SIG-M5 treated with dmso at 0.1 percent for 504 hours (cell line): ENCODE measurements around the gene SCIN.
"Not testable (repeated sequence)": the region's sequence is repeated elsewhere in the genome, so short reads cannot be mapped to it uniquely, and the experiment has no call there.

Experiments
- DNase-seq: peaks from one replicate; lab custom pipeline; 2025; ENCODE audit not compliant: unreplicated experiment; lab: John Stamatoyannopoulos, UW

Gene SCIN

GRCh38 chr7:12570534-12571461 is at the start of gene SCIN:
TSS of gene SCIN (plus strand) at chr7:12570720. CDS start at chr7:12570787, 67 bp downstream.
- DNase-seq, result peak; percentile 28

DNA sequence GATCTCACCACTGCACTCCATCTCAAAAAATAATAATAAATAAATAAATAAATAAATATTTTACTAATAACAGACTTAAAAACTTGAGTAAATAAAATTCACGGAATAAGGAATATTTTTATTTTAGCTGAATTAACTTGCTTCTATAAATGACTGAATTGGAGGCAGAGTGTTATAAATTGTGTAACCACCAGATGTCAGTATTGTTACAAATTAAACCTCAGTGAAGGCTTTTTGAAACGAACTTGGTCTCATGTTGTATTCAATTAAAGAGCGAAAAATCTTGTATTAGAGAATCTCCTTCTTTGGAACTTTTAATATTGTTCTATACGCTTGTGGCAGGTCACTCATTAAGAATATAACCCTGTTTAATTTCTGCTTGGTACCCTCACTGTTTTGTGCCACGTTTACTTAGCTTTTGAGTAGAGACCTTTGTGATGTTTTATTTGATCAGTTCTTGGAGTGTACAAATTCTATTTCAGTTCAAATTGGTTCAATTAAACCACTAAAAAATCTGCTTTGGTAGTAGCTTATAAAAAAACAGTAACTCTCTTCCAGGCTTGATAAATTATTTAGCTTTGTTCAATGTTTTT is 45.6 kb upstream of the SCIN start:
- peak; percentile 65 for DNase-seq

DNA sequence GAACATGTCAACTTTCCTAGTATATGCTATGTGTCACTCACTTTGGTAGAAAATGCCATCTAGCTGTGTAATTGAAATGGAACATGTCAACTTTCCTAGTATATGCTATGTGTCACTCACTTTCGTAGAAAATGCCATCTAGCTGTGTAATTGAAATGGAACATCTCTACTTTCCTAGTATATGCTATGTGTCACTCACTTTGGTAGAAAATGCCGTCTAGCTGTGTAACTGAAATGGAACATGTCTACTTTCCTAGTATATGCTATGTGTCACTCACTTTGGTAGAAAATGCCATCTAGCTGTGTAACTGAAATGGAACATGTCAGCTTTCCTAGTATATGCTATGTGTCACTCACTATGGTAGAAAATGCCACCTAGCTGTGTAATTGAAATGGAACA is 43.8 kb upstream of the SCIN start:
- not testable (repeated sequence) for DNase-seq

DNA sequence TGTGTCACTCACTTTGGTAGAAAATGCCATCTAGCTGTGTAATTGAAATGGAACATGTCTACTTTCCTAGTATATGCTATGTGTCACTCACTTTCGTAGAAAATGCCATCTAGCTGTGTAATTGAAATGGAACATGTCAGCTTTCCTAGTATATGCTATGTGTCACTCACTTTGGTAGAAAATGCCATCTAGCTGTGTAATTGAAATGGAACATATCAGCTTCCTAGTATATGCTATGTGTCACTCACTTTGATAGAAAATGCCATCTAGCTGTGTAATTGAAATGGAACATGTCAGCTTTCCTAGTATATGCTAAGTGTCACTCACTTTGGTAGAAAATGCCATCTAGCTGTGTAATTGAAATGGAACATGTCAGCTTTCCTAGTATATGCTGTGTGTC is 42.9 kb upstream of the SCIN start:
- DNase-seq, result not testable (repeated sequence)

GRCh38 chr7:12529971-12530710 is 40.4 kb upstream of the SCIN start:
- DNase-seq, result no peak

DNA sequence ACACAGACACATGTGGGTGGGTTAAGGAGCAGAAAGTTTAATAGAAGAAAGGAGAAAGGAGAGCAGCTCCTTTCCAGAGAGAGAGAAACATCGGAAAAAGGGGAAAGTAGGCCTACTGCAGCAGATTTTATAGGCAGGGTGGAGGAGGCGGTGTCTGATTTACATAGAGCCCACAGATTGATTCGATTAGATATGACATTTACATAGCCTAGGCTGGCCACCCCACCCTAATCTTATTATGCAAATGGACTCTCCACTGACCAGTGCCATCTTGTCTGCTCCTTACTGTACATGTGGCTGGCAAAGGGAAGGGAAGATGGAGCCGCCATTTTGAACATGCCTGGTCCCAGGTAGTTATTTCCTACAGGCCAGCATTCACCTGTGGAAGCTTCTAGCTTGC is 38.7 kb upstream of the SCIN start:
- no peak for DNase-seq

- DNase-seq, result no peak
Measured at GRCh38 chr7:12534046-12534445, 36.5 kb upstream of the SCIN start.

DNA sequence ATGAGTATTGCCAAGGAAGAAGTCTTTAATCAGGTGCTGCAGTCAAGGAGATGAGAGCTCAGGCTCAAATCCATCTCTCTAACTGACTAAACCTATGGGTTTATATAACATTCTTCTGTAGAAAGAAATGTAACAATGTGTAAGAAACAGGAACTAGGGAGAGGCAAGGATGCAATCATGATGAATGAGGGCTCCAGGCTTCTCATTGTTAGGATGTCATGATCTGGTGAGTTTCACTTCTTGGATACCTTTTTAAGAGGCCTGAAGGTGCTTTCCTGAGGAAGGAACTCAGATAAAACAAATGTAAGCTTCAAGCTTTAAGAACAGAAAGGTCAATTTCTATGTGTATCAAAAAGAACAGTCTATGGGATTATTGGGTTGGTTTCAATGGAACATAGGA is 30.8 kb upstream of the SCIN start:
- peak; percentile 3 for DNase-seq

DNA sequence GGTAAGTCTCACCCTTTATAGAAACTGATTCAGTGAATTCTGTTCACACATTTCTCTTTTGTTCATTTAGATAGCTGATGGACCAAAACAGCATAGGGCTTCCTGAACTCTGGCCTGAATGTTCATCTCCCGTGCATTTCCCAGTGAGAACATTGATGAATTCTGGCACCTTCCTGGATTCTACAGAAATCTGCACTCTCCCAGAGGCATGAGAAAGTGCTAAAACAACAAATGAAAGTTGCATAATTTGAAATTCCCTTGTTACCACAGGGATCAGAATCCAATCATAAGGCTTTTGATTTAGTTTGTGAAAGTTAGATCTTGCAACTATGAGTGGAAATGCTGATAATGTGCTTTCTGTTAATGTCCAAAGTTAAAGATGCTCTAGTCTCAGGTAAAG is 29.7 kb upstream of the SCIN start:
- no peak for DNase-seq

GRCh38 chr7:12543586-12543985 is 26.9 kb upstream of the SCIN start:
- DNase-seq, result no peak

DNA sequence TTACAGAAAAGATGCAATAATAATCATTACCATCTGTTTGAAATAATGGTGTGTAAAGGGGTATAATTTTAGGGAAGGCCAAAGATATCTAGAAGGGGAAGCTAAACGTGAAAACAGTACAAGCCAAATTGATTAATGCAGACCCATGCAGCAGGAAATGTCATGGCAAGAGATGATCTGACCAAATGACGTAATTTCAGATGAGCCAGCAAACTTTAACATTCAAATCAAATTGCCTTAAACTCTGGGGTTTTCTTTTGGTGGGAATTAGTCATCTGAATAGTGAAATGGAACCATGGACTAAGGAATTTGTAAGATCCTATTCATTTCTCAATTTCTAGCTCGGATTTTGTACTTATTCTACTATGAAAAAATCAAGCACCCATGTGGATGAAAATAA is 21.4 kb upstream of the SCIN start:
- DNase-seq, result peak; percentile 26

- no peak for DNase-seq
Measured at GRCh38 chr7:12550956-12551355, 19.6 kb upstream of the SCIN start.

DNA sequence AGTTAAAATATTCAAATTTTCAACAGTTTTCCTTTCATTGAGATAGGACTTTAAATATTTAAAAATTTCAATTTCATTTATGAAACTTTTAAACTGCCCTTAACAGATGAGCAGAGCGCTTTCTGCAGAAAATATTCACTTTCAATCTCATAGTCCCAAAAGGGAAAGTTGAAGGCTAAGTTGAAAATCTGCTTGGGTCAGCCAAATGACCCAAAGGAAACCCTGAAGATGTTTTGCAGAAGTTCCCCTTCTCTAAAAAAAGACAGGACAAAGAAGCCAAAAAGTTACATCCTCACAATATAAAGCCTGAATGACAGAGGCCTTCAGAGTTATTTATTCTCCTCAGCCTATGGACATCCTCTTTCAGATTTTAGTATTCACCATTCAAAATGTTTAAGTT is 17.6 kb upstream of the SCIN start:
- peak; percentile 20 for DNase-seq

DNA sequence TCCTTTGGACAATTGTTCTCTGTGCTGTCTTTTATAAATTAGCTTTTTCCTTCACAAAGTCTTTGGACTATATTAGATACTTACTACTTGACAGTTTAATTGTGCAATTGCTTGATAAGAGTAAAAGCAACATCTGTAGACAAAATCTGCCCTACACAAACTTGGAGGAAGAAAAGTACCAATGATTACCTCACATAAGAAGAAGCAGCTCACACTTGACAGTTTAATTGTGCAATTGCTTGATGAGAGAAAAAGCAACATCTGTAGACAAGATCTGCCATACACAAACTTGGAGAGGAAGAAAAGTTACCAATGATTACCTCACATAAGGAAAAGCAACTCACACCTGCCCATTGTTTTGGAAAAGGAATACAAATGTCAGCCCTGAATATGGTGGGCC is 17.1 kb upstream of the SCIN start:
- DNase-seq, result peak; percentile 79

DNA sequence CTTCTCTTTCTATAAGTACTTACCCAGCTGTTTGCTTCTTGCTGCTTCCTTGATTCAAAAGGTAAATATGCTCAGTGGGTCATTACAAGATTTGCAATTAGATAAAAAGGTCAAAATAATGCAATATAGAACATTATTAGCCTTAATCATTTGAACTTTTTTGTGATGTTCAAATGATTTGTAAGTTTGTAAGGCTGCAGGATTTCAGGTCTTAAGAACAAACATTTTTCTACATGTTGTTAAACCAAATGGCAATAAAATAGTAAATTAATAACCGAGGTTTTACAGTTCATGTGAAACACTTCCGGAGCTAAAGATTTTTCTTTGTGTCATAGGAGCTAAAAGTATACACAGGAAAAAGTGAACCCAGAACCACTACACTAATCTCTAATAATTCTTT is 16.2 kb upstream of the SCIN start:
- no peak for DNase-seq

GRCh38 chr7:12554872-12555271 is 15.6 kb upstream of the SCIN start:
- DNase-seq, result no peak

DNA sequence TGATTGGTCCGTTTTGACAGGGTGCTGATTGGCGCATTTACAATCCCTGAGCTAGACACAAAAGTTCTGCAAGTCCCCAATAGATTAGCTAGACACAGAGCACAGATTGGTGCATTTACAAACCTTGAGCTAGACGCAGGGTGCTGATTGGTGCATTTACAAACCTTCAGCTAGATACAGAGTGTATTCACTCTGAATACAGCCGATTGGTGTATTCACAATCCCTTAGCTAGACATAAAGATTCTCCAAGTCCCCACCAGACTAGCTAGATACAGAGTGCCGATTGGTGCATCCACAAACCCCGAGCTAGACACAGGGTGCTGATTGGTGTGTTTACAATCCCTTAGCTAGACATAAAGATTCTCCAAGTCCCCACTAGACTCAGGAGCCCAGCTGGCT is 14.8 kb upstream of the SCIN start:
- not testable (repeated sequence) for DNase-seq

DNA sequence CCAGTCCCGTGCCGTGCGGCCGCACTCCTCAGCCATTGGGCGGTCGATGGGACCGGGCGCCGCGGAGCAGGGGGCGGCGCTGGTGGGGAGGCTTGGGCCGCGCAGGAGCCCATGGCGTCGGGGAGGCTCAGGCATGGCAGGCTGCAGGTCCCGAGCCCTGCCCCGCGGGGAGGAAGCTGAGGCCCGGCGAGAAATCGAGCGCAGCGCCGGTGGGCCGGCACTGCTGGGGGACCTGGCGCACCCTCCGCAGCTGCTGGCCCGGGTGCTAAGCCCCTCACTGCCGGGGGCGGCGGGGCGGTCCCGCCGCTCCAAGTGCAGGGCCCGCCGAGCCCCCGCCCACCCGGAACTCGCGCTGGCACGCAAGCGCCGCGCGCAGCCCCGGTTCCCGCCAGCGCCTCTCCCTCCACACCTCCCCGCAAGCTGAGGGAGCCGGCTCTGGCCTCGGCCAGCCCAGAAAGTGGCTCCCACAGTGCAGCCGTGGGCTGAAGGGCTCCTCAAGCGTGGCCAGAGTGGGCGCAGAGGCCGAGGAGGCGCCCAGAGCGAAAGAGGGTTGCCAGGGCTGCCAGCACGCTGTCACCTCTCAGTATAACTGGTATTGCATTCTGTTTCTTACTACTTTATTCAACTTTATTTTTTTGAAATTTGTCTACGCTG is 14.3 kb upstream of the SCIN start:
- not testable (repeated sequence) for DNase-seq

GRCh38 chr7:12557282-12557681 is 13.2 kb upstream of the SCIN start:
- DNase-seq, result no peak

- DNase-seq, result no peak
Measured at GRCh38 chr7:12564996-12565764, 5.3 kb upstream of the SCIN start.

- no peak for DNase-seq
Measured at GRCh38 chr7:12565873-12566272, 4.6 kb upstream of the SCIN start.
